IMR-90 (cell line): ENCODE data around the gene PHPT1.
"Not testable (repeated sequence)": the region's sequence is repeated elsewhere in the genome, so short reads cannot be mapped to it uniquely, and the experiment has no call there.

Source experiments
- CTCF ChIP-seq: conservative IDR thresholded peaks from 2 replicates; pipeline ENCODE4 v1.5.1; 2012; ENCODE audit warnings: mild to moderate bottlenecking, low read depth, low read length, improper control_type of control experiment
- USF2 ChIP-seq: fragments of 150-350 bp; IDR thresholded peaks from 2 replicates; pipeline ENCODE4 v1.6.1; 2017; ENCODE audit warnings: mild to moderate bottlenecking, antibody characterized with exemption, low read length, low read depth

GRCh38 chr9:136883670-136884069 lies 34.5 kb downstream of the PHPT1 start:
- not testable (repeated sequence) for TF ChIP-seq CTCF, USF2
